ENCODE results near the gene PYCR2. TPM values are rescaled to one million over a fixed set of nuclear protein-coding genes. Genes with fewer than 3 reads are reported as not detected.

Gene PYCR2
- total RNA-seq, 4 donors from 2014 or later: 31.1 to 46.2 (median 35.5) TPM

- peak; percentile 49 to 76 (median 75) for DNase-seq
- Histone ChIP-seq H3K4me1 (peaks cover 4 to 57% (median 26%) of the 10 kb centered on the region in 4 donors), H3K27me3 (no peaks in the 10 kb centered on the region), H3K4me3 (peak overlapping the region in 1 of 4 donors; percentile 6), H3K36me3 (peaks cover 0 to 14% (median 3%) of the 10 kb centered on the region in 3 donors), H3K9me3 (no peaks in the 10 kb centered on the region), H3K27ac (peak overlapping the region in 3 of 4 donors; percentile 39 to 96 (median 39))
- TF ChIP-seq POLR2A (IDR thresholded peaks at IDR 0.05): no peak
- TF ChIP-seq, protein P1, sequence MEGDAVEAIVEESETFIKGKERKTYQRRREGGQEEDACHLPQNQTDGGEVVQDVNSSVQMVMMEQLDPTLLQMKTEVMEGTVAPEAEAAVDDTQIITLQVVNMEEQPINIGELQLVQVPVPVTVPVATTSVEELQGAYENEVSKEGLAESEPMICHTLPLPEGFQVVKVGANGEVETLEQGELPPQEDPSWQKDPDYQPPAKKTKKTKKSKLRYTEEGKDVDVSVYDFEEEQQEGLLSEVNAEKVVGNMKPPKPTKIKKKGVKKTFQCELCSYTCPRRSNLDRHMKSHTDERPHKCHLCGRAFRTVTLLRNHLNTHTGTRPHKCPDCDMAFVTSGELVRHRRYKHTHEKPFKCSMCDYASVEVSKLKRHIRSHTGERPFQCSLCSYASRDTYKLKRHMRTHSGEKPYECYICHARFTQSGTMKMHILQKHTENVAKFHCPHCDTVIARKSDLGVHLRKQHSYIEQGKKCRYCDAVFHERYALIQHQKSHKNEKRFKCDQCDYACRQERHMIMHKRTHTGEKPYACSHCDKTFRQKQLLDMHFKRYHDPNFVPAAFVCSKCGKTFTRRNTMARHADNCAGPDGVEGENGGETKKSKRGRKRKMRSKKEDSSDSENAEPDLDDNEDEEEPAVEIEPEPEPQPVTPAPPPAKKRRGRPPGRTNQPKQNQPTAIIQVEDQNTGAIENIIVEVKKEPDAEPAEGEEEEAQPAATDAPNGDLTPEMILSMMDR (IDR thresholded peaks at IDR 0.05): peak in 4 of 6 experiments; percentile 32 to 43 (median 38)
Measured at GRCh38 chr1:225877580-225877979, 46.5 kb downstream of the PYCR2 start.

- Histone ChIP-seq H3K9me3 (no peaks in the 10 kb centered on the region), H3K4me3 (no peak overlapping the region), H3K27me3 (no peaks in the 10 kb centered on the region), H3K4me1 (peaks cover 4 to 57% (median 26%) of the 10 kb centered on the region in 4 donors), H3K27ac (peak overlapping the region in 3 of 4 donors; percentile 39 to 96 (median 39)), H3K36me3 (peaks cover 0 to 16% (median 3%) of the 10 kb centered on the region in 3 donors)
- no peak for DNase-seq
- TF ChIP-seq, protein P1 (IDR thresholded peaks at IDR 0.05): no peak
- no peak for TF ChIP-seq POLR2A (IDR thresholded peaks at IDR 0.05)
Measured at GRCh38 chr1:225876900-225877510, 47.0 kb downstream of the PYCR2 start.

DNA sequence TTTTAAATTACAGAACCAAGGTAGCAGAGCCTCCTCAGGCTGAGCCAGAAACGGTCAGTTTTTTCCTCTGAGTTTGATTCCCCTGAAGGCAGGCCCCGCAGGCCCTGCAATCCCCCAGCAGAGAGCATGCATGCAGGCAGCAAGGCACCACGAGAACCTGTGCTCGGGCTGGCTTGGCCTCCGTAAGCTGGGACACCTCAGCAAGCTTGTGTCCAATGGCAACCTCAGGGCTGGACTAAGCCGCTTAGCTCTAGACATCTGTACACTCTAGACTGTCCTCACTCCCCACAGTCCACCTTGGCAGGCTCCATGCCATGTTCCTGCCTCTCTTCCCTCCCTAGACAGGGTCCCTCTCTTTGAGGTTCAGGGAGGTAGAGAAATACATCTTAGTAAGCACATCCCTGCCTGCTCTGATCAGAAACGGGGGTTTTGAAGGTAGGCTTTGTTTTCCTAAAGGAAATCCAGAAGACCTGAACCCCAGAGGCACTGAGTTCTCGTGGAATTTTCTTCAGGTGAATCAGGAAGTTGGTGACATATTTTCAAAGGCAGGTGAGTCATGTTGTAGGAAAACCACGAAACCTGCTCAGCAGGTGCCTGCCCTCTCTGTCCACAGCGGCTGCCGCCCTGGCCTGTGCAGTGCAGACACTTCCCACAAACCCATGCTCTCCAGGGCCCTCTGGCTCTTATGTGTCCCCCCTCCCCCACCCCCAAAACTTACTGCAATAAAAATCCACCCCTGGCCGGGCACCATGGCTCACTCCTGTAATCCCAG lies 48.8 kb downstream of the PYCR2 start:
- peaks cover 0 to 32% (median 3%) of the 10 kb centered on the region in 3 donors for H3K36me3 ChIP-seq
- TF ChIP-seq, protein P1 (IDR thresholded peaks at IDR 0.05): no peak
- no peak for TF ChIP-seq POLR2A (IDR thresholded peaks at IDR 0.05)
- peaks cover 4 to 43% (median 18%) of the 10 kb centered on the region in 4 donors for H3K4me1 ChIP-seq
- no peaks in the 10 kb centered on the region for H3K9me3 ChIP-seq
- no peaks in the 10 kb centered on the region for H3K27me3 ChIP-seq
- peak in 2 of 3 donors; percentile 75 to 80 for DNase-seq
- H3K27ac ChIP-seq: peak overlapping the region in 3 of 4 donors; percentile 59 to 87 (median 75)
- peak overlapping the region in 1 of 4 donors; percentile 11 for H3K4me3 ChIP-seq

- Histone ChIP-seq H3K9me3 (no peaks in the 10 kb centered on the region), H3K4me1 (peaks cover 4 to 35% (median 12%) of the 10 kb centered on the region in 4 donors), H3K4me3 (no peak overlapping the region), H3K27ac (no peak overlapping the region), H3K36me3 (peaks cover 0 to 39% (median 3%) of the 10 kb centered on the region in 3 donors), H3K27me3 (no peaks in the 10 kb centered on the region)
- no peak for DNase-seq
- no peak for TF ChIP-seq POLR2A (IDR thresholded peaks at IDR 0.05)
- TF ChIP-seq, protein P1 (IDR thresholded peaks at IDR 0.05): no peak
Measured at GRCh38 chr1:225874431-225874830, 49.6 kb downstream of the PYCR2 start.

- Histone ChIP-seq H3K4me1 (peaks cover 0 to 26% (median 6%) of the 10 kb centered on the region in 4 donors), H3K36me3 (peaks cover 0 to 49% (median 3%) of the 10 kb centered on the region in 3 donors), H3K4me3 (no peak overlapping the region), H3K9me3 (no peaks in the 10 kb centered on the region), H3K27ac (no peak overlapping the region), H3K27me3 (no peaks in the 10 kb centered on the region)
- DNase-seq: no peak
- TF ChIP-seq, protein P1 (IDR thresholded peaks at IDR 0.05): no peak
- TF ChIP-seq POLR2A (IDR thresholded peaks at IDR 0.05): no peak
Measured at GRCh38 chr1:225873281-225873850, 50.7 kb downstream of the PYCR2 start.

Measured in Peyer's patch (tissue), 4 donors.